HL-60 (cell line): ENCODE data around the gene STMP1.

Experiments used
- DNase-seq, 2 experiments: peaks; one replicate each; pipeline ENCODE4 v3.0.0-alpha.2; 2010 to 2020; ENCODE audit warnings: low read depth in 1 of 2, low spot score in 1 of 2
- H3K27ac ChIP-seq: fragments of 250-450 bp; sonication (Bioruptor Pico); replicated peaks from 2 replicates; pipeline ENCODE4 v1.5.1; 2020; ENCODE audit warnings: mild to moderate bottlenecking, moderate library complexity
- H3K27me3 ChIP-seq: fragments of 250-450 bp; sonication (Bioruptor Pico); 2 replicates; pipeline ENCODE4 v1.5.1; 2021; ENCODE audit warnings: mild to moderate bottlenecking, moderate library complexity; ENCODE audit not compliant: insufficient read depth, poor library complexity, severe bottlenecking
- H3K4me3 ChIP-seq: replicated peaks from 2 replicates; pipeline ENCODE4 v1.5.1; 2011; ENCODE audit warnings: mild to moderate bottlenecking, control low read depth, low read length; ENCODE audit not compliant: insufficient read depth
- CTCF ChIP-seq: IDR thresholded peaks from one replicate; pipeline ENCODE4 v1.5.1; 2011; ENCODE audit warnings: low read length, control low read depth, inconsistent platforms; ENCODE audit not compliant: insufficient read depth
- GABPA ChIP-seq: IDR thresholded peaks from 2 replicates; pipeline ENCODE4 v1.6.1; 2012; ENCODE audit warnings: low read depth
- POLR2AphosphoS5 ChIP-seq: IDR thresholded peaks from 2 replicates; pipeline ENCODE4 v1.6.1; 2012; ENCODE audit warnings: low read depth
- REST ChIP-seq: IDR thresholded peaks from 2 replicates; pipeline ENCODE4 v1.6.1; 2012; ENCODE audit warnings: low read depth; ENCODE audit not compliant: insufficient replicate concordance
- SPI1 ChIP-seq: IDR thresholded peaks from 2 replicates; pipeline ENCODE4 v1.6.1; 2012; ENCODE audit warnings: low read depth, mild to moderate bottlenecking, borderline replicate concordance

STMP1 gene

GRCh38 chr7:135697276-135698049, 35.1 kb downstream of the STMP1 start:
- no peak overlapping the region for H3K4me3 ChIP-seq
- no peaks in the 10 kb centered on the region for H3K27me3 ChIP-seq
- no peak for DNase-seq
- H3K27ac ChIP-seq, result no peak overlapping the region
- no peak for TF ChIP-seq CTCF

- Histone ChIP-seq H3K4me3 (no peak overlapping the region), H3K27ac (no peak overlapping the region), H3K27me3 (no peaks in the 10 kb centered on the region)
- no peak for DNase-seq
- TF ChIP-seq REST (no peak), CTCF (no peak), POLR2AphosphoS5 (no peak), GABPA (no peak), SPI1 (no peak)
These were observed 41.8 kb downstream of the STMP1 start for GRCh38 chr7:135704074-135704473.

- TF ChIP-seq REST (no peak), POLR2AphosphoS5 (no peak), CTCF (no peak), SPI1 (no peak), GABPA (no peak)
- Histone ChIP-seq H3K4me3 (no peak overlapping the region), H3K27me3 (no peaks in the 10 kb centered on the region), H3K27ac (no peak overlapping the region)
- DNase-seq, result no peak
These were observed 42.4 kb downstream of the STMP1 start for GRCh38 chr7:135704698-135705097.
